HG03460 (cell line): ENCODE data around the gene SLCO4A1.

Experiments used
- ATAC-seq: cut with Tn5 transposase; IDR thresholded peaks from one replicate; pipeline ENCODE4 v1.9.1; 2021; ENCODE audit not compliant: unreplicated experiment

SLCO4A1 gene

GRCh38 chr20:62696989-62697388 lies 54.7 kb downstream of the SLCO4A1 start:
- no peak for ATAC-seq

DNA sequence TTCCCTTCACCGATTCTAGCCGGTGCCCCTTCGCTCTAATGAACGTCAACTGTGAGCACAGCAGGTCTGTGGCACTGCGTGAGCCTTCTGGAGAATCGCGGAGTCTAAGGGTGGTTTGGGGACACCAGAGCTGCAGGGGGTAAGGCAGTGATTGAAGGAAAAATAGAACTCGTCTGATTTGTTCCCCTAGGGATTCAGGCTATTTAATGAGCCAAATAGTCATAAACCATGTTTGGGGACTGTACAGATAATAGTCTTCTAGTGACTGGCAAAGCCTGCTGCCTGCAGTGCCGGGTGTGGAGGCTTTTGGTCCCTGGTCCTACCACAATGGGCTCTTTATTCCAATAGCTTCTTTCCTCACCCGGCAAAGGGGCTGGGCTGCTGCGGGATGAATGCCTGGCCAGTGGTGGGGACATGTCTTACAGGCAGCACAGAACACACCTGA lies 55.2 kb downstream of the SLCO4A1 start:
- ATAC-seq: no peak

DNA sequence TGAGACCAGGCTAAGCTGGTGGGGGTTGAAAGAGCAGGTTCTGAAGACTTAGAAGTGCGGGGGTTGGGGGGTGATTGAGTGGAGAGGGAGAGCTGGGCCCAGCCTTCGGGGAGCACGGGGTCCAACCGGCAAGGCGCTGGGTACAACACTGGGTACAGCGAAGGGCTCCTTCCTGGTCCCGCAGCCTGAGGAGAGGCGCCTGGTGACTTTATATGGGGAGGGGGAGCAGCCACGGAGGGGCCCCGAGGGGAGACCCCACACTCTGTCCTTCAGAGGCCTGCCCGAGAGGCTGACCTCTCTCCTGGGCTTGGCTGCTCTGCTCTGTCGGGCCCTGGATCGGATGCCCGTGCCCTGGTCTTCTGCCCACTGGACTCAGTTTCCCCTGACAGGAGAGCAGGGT lies 55.9 kb downstream of the SLCO4A1 start:
- no peak for ATAC-seq

DNA sequence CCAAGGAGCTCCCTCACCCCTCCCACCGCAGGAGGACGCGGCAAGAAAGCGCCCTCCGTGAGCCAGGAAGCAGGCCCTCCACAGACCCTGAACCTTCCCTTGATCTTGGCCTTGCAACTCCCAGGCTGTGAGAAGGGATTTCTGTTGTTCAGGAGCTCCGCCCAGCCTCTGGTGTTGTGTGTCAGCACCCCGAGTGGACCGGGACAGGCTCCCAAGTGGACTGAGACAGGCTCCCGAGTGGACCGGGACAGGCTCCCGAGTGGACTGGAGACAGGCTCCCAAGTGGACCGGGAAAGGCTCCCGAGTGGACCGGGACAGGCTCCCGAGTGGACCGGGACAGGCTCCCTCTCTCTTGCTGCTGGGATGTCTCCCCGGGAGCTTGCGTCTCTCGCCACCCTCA lies 57.0 kb downstream of the SLCO4A1 start:
- ATAC-seq: no peak

DNA sequence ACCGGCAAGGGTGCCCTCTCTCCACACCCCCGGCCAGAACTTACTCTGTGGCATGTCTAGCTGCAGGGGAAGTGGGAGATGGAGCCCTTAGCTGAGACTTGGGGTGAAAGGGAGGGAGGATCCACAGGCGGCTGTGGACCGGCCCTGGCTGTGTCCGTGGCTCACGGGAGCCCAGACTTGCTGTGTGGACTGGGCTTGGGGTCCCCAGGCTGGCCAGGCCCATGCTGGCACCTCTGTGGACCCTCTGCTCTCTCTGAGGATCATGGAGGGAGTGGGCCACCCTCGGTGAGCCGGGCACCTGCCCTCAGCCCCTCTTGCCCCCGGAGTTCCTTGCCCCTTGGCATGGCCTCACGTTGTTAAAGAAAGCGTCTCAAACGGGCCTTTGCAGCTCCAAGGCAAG lies 57.4 kb downstream of the SLCO4A1 start:
- ATAC-seq: no peak

- ATAC-seq: no peak
These were observed 58.1 kb downstream of the SLCO4A1 start for GRCh38 chr20:62700261-62700930.

GRCh38 chr20:62701161-62702012 lies 59.1 kb downstream of the SLCO4A1 start:
- no peak for ATAC-seq

GRCh38 chr20:62702013-62702300 lies 59.7 kb downstream of the SLCO4A1 start:
- ATAC-seq: no peak

- ATAC-seq: no peak
These were observed 60.9 kb downstream of the SLCO4A1 start for GRCh38 chr20:62702895-62703852.

DNA sequence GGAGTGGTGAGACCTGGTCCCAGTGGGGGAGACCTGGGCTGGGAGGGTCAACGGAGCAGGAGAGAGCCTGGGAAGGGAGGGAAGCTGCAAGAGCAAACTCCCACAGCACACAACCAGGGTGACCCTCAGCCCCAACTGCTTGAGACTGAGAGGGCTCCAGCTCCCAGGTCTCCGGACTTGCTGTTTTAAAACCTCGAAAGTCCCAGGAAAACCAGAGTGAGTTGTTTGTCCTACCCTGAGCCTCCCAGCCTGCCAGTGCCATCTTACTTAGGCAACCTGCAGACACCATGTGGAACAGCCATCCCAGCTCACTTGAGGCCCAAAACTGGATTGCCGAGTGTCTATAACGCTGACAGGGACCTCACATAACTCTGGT lies 61.5 kb downstream of the SLCO4A1 start:
- no peak for ATAC-seq

DNA sequence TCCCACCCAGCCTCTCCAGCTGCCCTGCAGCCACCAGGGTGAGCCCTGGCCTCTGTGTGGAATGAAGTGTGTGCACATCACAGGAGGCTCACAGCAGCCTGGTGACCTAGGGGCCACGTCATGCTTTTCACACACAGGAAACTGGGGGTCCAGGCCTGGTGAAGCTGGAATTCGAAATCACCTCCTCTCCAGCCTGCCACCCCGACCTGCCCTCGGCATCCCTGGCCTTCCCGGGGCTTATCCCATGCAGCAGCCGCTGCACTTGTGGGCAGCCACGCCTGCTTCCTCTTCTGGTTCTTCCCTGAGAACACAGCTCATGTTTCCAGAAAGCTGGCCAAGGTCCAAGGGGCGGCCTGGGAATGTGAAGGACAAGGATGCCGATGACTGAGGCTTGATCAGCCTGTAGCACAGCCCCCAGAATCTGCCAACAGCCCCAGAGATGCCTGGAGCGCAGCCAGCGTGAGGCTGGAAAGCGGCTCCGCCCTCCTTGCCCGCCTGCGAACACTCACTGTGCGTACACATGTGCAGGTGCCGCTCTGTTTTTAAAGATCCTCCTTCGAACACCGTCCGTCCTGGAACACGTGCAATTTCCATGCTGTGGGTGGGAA lies 62.1 kb downstream of the SLCO4A1 start:
- ATAC-seq: no peak

DNA sequence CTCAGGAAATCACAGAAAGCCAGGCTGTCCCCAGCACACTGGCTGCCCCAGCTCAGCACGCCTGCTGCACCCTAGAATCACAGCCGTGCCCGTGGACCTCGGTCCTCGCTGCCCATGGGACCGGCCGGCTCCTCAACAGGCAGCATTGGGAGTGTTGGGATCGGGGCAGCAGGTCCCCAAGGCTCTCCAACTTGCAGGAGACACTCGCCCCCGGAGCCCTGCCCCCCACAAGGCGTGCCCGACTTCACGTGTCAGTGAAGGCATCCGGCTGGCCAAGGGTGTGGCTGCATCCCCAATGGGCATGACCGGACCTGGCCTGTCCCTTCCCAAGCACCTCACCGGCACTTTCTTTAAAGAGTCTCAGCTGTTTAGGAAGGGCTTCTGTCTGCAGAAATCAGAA lies 63.3 kb downstream of the SLCO4A1 start:
- ATAC-seq: no peak

DNA sequence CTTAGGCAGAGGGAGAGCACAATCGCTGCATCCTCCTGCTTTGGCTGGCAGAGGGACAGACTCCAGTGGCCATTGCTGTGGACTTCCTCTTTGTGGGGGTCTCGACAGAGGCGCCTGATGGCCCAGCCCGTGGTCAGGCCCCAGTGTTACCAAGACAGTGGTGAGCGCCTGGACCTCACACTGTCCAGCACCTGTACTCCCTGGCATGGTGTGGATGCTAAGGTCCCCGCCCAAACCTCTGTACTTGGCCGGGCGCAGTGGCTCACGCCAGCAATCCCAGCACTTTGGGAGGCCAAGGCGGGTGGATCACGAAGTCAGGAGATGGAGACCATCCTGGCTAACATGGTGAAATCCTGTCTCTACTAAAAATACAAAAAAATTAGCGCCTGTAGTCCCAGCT lies 64.0 kb downstream of the SLCO4A1 start:
- no peak for ATAC-seq

DNA sequence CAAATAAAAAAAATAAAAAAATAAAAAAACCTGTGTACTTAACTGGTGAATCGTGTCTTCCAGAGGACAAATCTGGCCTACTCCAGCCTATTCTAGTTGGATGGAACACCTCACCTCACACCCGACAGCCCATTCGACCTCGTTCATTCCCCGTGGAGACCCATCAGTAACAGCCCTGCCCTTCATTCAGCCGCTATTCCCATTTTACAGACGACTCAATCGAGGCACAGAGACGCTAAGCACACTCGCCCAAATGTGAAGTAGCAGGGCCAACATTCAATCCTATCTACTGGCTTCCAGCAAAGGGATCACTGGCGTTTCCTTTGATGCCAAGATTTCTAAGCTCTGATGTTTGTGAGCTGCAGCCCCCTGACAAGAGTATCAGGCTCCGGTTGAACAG lies 64.6 kb downstream of the SLCO4A1 start:
- no peak for ATAC-seq

DNA sequence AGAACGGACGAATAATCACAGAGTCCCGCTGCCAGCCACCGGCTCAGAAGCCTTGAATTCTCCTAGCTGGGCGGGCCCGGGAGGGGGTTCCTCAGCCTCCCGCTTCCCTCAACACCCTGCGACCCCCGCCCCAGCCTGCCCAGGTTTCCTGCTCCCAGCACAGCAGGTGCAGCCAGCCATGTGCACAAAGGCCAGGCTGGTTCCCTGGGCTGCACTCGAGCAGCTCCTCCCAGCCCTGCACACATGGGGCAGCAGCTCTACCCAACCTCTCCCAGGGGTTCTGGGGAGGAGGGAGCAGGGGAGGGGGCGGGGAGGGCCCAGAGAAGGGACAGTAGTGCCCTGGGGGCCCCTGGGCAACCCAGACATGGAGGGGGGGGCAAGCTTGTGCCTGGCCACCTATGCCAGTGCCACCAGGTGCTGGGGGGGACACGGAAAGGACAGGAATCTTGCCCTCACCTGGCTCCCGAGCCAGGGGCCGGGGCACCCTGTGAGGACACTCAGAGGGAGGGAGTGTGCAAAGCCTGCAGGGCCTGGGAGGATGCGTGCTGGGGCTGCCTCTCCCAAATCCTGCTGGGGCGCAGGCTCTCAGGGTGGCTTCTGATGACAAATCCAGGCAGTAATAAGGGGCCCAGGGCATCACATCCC lies 65.1 kb downstream of the SLCO4A1 start:
- ATAC-seq: no peak

GRCh38 chr20:62707921-62708521 lies 65.7 kb downstream of the SLCO4A1 start:
- no peak for ATAC-seq

DNA sequence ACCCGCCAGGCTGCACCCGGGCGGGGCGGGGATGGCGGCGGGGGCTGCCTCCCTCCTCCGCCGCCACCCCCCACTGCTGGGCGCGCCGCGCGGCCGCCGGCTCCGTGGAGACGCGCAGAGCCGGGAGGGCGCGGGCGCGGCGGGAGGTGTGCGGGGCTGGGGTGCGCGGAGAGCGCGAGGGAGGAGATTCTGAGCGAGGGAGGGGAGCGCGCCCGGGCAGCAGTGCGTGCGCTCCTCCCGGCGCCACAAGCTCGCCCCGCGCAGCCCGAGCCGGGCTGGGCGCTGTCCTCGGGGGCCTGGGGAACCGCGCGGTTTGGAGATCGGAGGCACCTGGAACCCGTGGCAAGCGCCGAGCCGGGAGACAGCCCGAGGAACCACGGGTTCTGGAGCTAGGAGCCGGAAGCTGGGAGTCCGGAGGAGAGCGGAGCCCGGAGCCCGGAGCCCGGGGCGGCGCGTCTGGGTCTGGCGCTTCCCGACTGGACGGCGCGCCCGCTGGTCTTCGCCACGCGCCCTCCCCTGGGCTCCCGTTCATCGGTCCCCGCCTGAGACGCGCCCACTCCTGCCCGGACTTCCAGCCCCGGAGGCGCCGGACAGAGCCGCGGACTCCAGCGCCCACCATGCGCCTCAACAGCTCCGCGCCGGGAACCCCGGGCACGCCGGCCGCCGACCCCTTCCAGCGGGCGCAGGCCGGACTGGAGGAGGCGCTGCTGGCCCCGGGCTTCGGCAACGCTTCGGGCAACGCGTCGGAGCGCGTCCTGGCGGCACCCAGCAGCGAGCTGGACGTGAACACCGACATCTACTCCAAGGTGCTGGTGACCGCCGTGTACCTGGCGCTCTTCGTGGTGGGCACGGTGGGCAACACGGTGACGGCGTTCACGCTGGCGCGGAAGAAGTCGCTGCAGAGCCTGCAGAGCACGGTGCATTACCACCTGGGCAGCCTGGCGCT lies 66.6 kb downstream of the SLCO4A1 start, which contains the start of gene NTSR1:
Gene NTSR1 (plus strand): TSS at position 246 of the 946 bp plus-strand sequence. CDS start 372 bp downstream, at position 618.
- ATAC-seq: no peak

DNA sequence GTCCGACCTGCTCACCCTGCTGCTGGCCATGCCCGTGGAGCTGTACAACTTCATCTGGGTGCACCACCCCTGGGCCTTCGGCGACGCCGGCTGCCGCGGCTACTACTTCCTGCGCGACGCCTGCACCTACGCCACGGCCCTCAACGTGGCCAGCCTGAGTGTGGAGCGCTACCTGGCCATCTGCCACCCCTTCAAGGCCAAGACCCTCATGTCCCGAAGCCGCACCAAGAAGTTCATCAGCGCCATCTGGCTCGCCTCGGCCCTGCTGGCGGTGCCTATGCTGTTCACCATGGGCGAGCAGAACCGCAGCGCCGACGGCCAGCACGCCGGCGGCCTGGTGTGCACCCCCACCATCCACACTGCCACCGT lies 67.2 kb downstream of the SLCO4A1 start:
- no peak for ATAC-seq
